HG03064 (cell line): Measurements from ENCODE around the gene TSN.
"Not testable (repeated sequence)": the region's sequence is repeated elsewhere in the genome, so short reads cannot be mapped to it uniquely, and the experiment has no call there.

Source experiments
- ATAC-seq: cut with Tn5 transposase; IDR thresholded peaks from one replicate; pipeline ENCODE4 v1.9.1; 2021; ENCODE audit warnings: low read depth; ENCODE audit not compliant: unreplicated experiment

TSN gene

GRCh38 chr2:121796239-121796638, 40.8 kb downstream of the TSN start:
- ATAC-seq = peak; percentile 95

GRCh38 chr2:121798617-121799016, 43.2 kb downstream of the TSN start:
- no peak for ATAC-seq

- no peak for ATAC-seq
Measured at GRCh38 chr2:121801916-121802315, 46.5 kb downstream of the TSN start.

- no peak for ATAC-seq
Measured at GRCh38 chr2:121803503-121803902, 48.1 kb downstream of the TSN start.

- peak; percentile 94 for ATAC-seq
Measured at GRCh38 chr2:121804340-121804739, 48.9 kb downstream of the TSN start.

GRCh38 chr2:121804997-121805765, 49.7 kb downstream of the TSN start:
- no peak for ATAC-seq

- ATAC-seq = no peak
Measured at GRCh38 chr2:121805766-121806143, 50.3 kb downstream of the TSN start.

GRCh38 chr2:121807771-121808170, 52.3 kb downstream of the TSN start:
- not testable (repeated sequence) for ATAC-seq

- no peak for ATAC-seq
Measured at GRCh38 chr2:121809607-121810006, 54.2 kb downstream of the TSN start.

GRCh38 chr2:121810959-121811853, 55.8 kb downstream of the TSN start:
- peak; percentile 61 for ATAC-seq

GRCh38 chr2:121813083-121813482, 57.6 kb downstream of the TSN start:
- ATAC-seq = not testable (repeated sequence)

- ATAC-seq = no peak
Measured at GRCh38 chr2:121815216-121815615, 59.8 kb downstream of the TSN start.

GRCh38 chr2:121816797-121817196, 61.3 kb downstream of the TSN start:
- ATAC-seq = no peak

- ATAC-seq = not testable (repeated sequence)
Measured at GRCh38 chr2:121817304-121817703, 61.9 kb downstream of the TSN start.
